Measurements from ENCODE around the gene ZNF784.
A peak's percentile ranks its signal among the peaks of the same experiment; 100 is the strongest.

The ZNF784 gene

GRCh38 chr19:55660404-55660803 lies 36.0 kb upstream of the ZNF784 start:
- Histone ChIP-seq H3K4me1 (ENCODE audit: insufficient read depth, low read length) (peaks cover 40% of the 10 kb centered on the region), H4K20me1 (ENCODE audit: insufficient read depth, low read length) (peaks cover 98% of the 10 kb centered on the region), H3K79me2 (ENCODE audit: insufficient read depth, low read length) (peaks cover 98% of the 10 kb centered on the region), H2AFZ (ENCODE audit: low read depth, low read length) (no peak overlapping the region), H3K36me3 (ENCODE audit: insufficient read depth, low read length) (peaks cover 98% of the 10 kb centered on the region), H3K27ac (ENCODE audit: low read length) (no peak overlapping the region), H3K4me3 (ENCODE audit: low read depth in 1 of 2, low read length in 2 of 2) (no peak overlapping the region), H3K9me3 (ENCODE audit: insufficient read depth, low read length, severe bottlenecking) (no peaks in the 10 kb centered on the region), H3K4me2 (ENCODE audit: insufficient read depth, low read length) (no peak overlapping the region), H3K27me3 (ENCODE audit: insufficient read depth, low read length, poor library complexity) (no peaks in the 10 kb centered on the region), H3K9ac (ENCODE audit: low read depth, low read length) (no peak overlapping the region)
- ATAC-seq (ENCODE audit: insufficient read depth, low read depth) = no peak
- TF ChIP-seq EZH2 (IDR thresholded peaks at IDR 0.05; ENCODE audit: borderline replicate concordance, low read depth, low read length, severe bottlenecking) (no peak), CTCF (IDR thresholded peaks at IDR 0.05; ENCODE audit: borderline replicate concordance, extremely low read depth, low read length, poor library complexity, severe bottlenecking) (no peak)
- DNase-seq = no peak

GRCh38 chr19:55659822-55660221 lies 35.5 kb upstream of the ZNF784 start:
- Histone ChIP-seq H3K27me3 (ENCODE audit: insufficient read depth, low read length, poor library complexity) (no peaks in the 10 kb centered on the region), H3K79me2 (ENCODE audit: insufficient read depth, low read length) (peaks cover 100% of the 10 kb centered on the region), H3K4me3 (ENCODE audit: low read depth in 1 of 2, low read length in 2 of 2) (no peak overlapping the region), H3K36me3 (ENCODE audit: insufficient read depth, low read length) (peaks cover 93% of the 10 kb centered on the region), H3K9ac (ENCODE audit: low read depth, low read length) (no peak overlapping the region), H2AFZ (ENCODE audit: low read depth, low read length) (no peak overlapping the region), H3K4me2 (ENCODE audit: insufficient read depth, low read length) (no peak overlapping the region), H4K20me1 (ENCODE audit: insufficient read depth, low read length) (peaks cover 93% of the 10 kb centered on the region), H3K4me1 (ENCODE audit: insufficient read depth, low read length) (peaks cover 40% of the 10 kb centered on the region), H3K9me3 (ENCODE audit: insufficient read depth, low read length, severe bottlenecking) (no peaks in the 10 kb centered on the region), H3K27ac (ENCODE audit: low read length) (no peak overlapping the region)
- DNase-seq = no peak
- ATAC-seq (ENCODE audit: insufficient read depth, low read depth) = no peak
- no peak for TF ChIP-seq CTCF (IDR thresholded peaks at IDR 0.05; ENCODE audit: borderline replicate concordance, extremely low read depth, low read length, poor library complexity, severe bottlenecking)
- TF ChIP-seq EZH2 (IDR thresholded peaks at IDR 0.05; ENCODE audit: borderline replicate concordance, low read depth, low read length, severe bottlenecking) = no peak

GRCh38 chr19:55658846-55659459 lies 34.6 kb upstream of the ZNF784 start:
- peaks cover 84% of the 10 kb centered on the region for H4K20me1 ChIP-seq (ENCODE audit: insufficient read depth, low read length)
- no peak for ATAC-seq (ENCODE audit: insufficient read depth, low read depth)
- TF ChIP-seq CTCF (IDR thresholded peaks at IDR 0.05; ENCODE audit: borderline replicate concordance, extremely low read depth, low read length, poor library complexity, severe bottlenecking) (no peak), EZH2 (IDR thresholded peaks at IDR 0.05; ENCODE audit: borderline replicate concordance, low read depth, low read length, severe bottlenecking) (no peak)
- H3K27ac ChIP-seq (ENCODE audit: low read length) = no peak overlapping the region
- DNase-seq = no peak
- no peak overlapping the region for H2AFZ ChIP-seq (ENCODE audit: low read depth, low read length)
- H3K9me3 ChIP-seq (ENCODE audit: insufficient read depth, low read length, severe bottlenecking) = no peaks in the 10 kb centered on the region
- peaks cover 40% of the 10 kb centered on the region for H3K4me1 ChIP-seq (ENCODE audit: insufficient read depth, low read length)
- H3K9ac ChIP-seq (ENCODE audit: low read depth, low read length) = no peak overlapping the region
- peak overlapping the region; percentile 83 for H3K4me2 ChIP-seq (ENCODE audit: insufficient read depth, low read length)
- no peak overlapping the region for H3K4me3 ChIP-seq (ENCODE audit: low read depth in 1 of 2, low read length in 2 of 2)
- peaks cover 91% of the 10 kb centered on the region for H3K79me2 ChIP-seq (ENCODE audit: insufficient read depth, low read length)
- H3K36me3 ChIP-seq (ENCODE audit: insufficient read depth, low read length) = peaks cover 84% of the 10 kb centered on the region
- H3K27me3 ChIP-seq (ENCODE audit: insufficient read depth, low read length, poor library complexity) = no peaks in the 10 kb centered on the region
